MV-4-11 (cell line): ENCODE results near the gene RASA4B.
"Not testable (repeated sequence)": the region's sequence is repeated elsewhere in the genome, so short reads cannot be mapped to it uniquely, and the experiment has no call there.

Experiments
- DNase-seq: peaks from one replicate; lab custom pipeline; 2025; lab: John Stamatoyannopoulos, UW

RASA4B gene

GRCh38 chr7:102517550-102518147 lies at the start of gene RASA4B:
Gene RASA4B, minus strand, starts transcription at chr7:102517777. Its CDS starts 67 bp downstream, at chr7:102517710.
- DNase-seq, result not testable (repeated sequence)

DNA sequence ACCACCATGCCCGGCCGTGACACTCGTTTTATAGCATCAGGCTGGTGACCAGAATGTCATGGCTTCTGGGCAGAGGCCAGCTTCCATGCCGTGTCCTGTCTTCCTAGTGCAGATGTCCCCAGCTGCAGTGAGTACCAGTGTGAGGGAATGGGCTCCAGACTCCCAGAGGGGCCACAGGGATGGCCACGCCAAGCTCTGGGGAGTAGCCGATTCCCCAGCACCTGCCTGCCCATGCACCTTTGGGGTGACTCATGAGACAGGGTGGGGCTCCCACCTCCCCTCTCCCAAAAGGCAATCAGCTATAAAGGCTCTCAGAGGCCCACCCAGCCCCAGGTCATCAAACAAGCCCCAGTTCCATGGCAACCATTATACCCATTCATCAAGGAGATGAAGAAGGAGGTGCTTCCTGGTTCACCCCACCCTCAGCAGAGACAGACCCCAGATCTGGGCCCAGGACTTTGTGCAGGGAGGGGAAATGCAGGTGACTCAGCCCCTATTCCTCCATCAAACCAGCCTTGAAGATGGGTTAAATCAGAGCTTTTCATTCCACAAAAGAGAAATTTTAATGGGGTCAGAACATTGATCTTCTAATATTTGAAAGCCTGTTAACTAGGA lies 33.3 kb upstream of the RASA4B start, which contains the start of gene SPDYE2:
Gene SPDYE2 (plus strand): TSS at position 419 of the 615 bp plus-strand sequence. CDS start 2,030 bp downstream, outside the sequence.
- DNase-seq, result not testable (repeated sequence)

DNA sequence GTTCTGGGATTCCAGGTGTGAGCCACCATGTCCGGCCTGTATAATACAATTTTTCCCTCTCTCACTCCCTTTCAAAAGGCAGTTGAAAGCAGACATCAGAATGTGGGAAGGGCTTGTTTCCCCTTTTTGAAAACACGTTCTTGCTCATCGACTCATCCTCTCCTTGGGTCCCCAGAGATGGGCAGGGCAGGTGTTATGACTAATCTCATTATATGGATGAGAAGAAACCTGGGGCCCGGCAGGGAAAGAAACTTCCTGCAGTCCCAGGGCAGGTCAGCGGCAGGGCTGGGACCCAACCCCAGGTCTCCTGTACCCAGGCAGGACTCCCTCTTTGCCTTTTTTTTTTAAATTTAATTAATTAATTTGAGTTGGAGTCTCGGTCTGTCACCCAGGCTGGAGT lies 28.8 kb upstream of the RASA4B start:
- not testable (repeated sequence) for DNase-seq

DNA sequence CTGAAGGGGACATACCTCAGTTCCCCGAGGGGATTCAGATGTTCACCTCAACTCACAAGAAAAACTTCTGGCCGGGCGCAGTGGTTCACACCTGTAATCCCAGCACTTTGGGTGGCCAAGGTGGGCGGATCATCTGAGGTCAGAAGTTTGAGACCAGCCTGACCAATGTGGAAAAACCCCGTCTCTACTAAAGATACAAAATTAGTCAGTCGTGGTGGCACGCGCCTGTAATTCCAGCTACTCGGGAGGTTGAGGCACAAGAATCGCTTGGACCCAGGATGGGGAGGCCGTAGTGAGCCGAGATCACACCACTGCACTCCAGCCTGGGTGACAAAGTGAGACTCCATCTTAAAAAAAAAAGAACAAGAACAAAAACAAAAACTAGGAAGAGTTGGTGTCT lies 27.7 kb upstream of the RASA4B start:
- DNase-seq, result not testable (repeated sequence)

DNA sequence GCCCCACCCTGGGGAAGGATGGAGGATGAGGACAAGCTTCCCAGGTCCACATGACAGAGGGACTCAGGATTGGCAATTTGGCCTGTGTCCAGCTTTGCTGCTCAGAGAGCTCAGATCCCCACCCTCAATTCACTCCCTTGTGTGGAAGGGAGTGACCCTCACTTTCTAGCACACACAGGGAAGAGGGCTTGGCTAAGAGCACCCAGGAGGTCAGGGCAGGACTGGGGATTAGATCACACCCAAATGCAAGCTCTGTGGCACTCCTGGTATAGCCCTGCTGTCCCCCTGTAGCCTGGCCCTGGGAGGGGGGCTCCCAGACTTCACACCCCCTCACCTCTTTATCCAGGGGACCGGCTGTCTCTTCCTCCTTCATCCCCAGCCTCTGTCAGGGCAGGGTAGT lies 26.8 kb upstream of the RASA4B start:
- not testable (repeated sequence) for DNase-seq

GRCh38 chr7:102543596-102543995 lies 26.0 kb upstream of the RASA4B start, which contains the start of gene UPK3BL2:
Gene UPK3BL2, minus strand, starts transcription at chr7:102543696. Its CDS starts 60 bp downstream, at chr7:102543636.
- DNase-seq, result not testable (repeated sequence)

GRCh38 chr7:102542771-102543170 lies 25.2 kb upstream of the RASA4B start:
- DNase-seq, result not testable (repeated sequence)

- DNase-seq, result not testable (repeated sequence)
Measured at GRCh38 chr7:102542083-102542482, 24.5 kb upstream of the RASA4B start.

GRCh38 chr7:102540604-102541003 lies 23.0 kb upstream of the RASA4B start:
- not testable (repeated sequence) for DNase-seq

DNA sequence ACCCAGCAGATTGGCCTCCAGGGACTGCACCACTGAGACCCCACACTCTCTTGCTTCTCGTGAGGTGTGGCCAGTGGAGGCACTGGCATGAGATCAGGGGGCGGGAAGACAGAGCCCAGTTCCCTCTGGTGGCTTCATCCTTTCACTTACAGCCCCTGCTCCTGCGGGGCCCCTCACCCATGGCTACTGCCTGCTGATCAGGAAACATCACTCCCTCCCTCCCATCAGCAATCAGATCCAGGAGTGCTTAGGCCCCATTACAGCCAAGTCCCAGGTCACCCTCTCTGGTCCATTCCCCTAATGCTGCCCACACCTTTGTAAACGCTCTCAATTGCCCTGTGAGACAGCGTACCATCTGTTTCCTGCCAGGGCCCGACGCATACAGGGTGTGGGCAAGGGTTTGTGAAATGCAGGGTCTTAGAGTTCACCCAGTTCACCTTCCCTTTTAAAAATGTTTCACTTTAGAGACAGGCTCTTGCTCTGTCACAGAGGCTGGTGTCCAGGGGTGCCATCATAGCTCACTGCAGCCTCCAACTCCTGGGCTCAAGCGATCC lies 17.6 kb upstream of the RASA4B start:
- not testable (repeated sequence) for DNase-seq

GRCh38 chr7:102532127-102532526 lies 14.6 kb upstream of the RASA4B start:
- not testable (repeated sequence) for DNase-seq

DNA sequence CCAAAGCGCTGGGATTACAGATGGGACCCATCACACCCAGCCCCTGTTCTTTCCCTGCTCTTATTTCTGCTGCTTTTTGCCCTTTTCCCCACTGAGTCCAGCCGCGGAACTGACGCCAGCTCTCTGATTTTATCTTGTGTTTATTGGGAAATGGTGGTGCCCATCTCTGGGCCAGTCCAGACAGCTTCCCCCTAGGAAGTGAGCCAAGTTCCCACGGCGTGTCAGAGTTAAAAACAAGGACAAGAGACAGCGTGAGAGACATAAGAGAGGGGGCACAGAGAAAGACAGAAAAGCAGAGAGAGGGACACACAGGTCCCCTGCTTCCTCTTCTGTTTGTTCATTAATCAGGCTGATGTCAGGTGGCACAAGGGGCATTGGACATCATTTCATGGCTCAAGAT lies 14.0 kb upstream of the RASA4B start:
- not testable (repeated sequence) for DNase-seq

DNA sequence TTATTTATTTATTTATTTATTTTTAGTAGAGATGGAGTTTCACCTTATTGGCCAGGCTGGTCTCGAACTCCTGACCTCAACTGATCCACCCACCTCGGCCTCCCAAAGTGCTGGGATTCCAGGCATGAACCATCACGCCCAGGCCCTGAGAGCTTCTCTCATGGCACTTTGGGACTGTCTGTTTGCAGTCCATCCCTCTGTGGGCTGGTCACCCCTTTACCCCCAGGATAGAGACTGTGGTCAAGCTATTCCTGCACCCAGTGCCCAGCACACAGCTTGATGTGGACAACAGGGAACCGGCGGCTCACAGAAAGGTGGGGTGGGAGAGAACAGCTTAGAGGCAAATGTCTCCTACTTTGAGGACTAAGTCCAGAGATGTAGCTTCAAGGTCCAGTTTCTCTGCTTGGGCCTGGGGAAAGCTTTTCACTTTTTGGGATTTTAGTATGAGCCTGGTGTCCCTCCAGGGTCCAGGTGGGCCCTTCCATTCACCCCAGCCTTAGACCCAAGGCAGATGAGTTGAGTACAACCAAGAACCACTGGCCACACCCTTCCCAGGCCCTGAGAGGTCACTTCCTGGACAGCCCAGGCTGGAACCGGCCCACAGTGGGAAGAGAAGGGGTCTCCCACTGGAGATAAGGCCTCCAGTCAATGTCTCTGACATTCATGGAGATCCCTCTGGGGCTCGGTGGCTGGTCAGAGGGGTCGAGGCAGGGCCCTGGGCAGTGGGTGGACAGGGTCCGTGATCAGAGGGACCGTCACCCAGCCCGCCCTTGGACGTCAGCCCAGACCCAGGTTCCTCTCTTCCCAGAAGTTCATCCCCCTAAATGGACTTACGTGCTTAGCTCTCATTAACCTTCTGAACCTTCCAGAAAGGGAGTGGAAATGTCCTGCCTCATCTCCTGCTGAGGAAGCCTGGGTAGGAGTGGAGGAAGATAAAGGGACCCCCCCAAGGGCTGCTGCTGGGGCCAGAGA lies 10.5 kb upstream of the RASA4B start:
- DNase-seq, result not testable (repeated sequence)

- not testable (repeated sequence) for DNase-seq
Measured at GRCh38 chr7:102527182-102527581, 9.6 kb upstream of the RASA4B start.

- not testable (repeated sequence) for DNase-seq
Measured at GRCh38 chr7:102524803-102525202, 7.2 kb upstream of the RASA4B start.

DNA sequence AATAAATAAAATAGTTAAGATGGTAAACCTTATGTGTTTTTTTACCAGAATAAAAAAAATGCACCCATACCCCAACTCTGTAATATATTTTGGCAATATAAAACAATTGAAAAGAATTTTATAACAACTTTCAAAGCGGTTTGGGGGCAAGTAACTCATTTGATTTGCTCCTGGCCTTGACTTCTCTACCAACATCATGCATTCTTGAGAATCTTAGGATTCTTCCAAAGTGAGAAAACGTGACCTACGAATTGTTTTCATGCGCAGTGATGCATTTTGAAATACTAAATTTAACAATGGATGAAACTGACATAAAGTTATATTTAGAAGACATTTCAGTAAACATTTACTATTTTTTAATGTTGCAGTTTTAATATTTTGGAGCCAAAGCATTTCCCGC lies 3.2 kb upstream of the RASA4B start:
- DNase-seq, result not testable (repeated sequence)

GRCh38 chr7:102516951-102517350 lies 626 bp downstream of the RASA4B start:
- DNase-seq, result not testable (repeated sequence)

DNA sequence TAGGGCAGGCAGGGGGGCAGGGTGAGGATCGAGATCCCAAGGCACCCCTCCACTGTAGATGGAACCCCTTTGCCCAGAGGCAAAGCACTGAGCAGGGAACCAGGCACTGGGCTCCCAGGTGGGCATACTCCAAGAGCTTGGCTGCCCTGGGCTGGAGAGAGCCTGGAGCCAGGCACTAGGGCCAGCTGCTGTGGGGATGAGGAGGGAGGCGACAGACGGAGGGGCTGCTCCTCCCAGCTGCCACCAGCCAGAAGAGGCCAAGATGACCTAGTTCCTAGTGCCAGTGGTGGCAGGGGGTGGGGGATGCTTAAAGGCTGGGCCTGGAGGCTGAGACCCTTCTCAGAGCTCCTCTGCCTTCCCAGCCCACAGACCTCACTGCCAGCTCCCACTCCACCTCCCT lies 1.7 kb downstream of the RASA4B start:
- not testable (repeated sequence) for DNase-seq

- not testable (repeated sequence) for DNase-seq
Measured at GRCh38 chr7:102514881-102515721, 2.5 kb downstream of the RASA4B start.

GRCh38 chr7:102512642-102513221 lies 4.8 kb downstream of the RASA4B start:
- DNase-seq, result not testable (repeated sequence)
